Measurements from ENCODE around the gene TLNRD1. TPM values are rescaled to one million over a fixed set of nuclear protein-coding genes. Genes with fewer than 3 reads are reported as not detected.
A peak's percentile ranks its signal among the peaks of the same experiment; 100 is the strongest.

Gene TLNRD1
- total RNA-seq, 1 experiment from 2014 or later = 14.9 TPM

- Histone ChIP-seq H3F3A (ENCODE audit: insufficient read depth, low read depth) (peaks cover 13% of the 10 kb centered on the region; the same call in 1 of the 2 replicates), H2AFZ (no peak overlapping the region), H3K4me1 (replicated peaks; ENCODE audit: insufficient read depth) (peaks cover 31% of the 10 kb centered on the region), H3K9me2 (ENCODE audit: insufficient read depth) (no peaks in the 10 kb centered on the region), H3K36me3 (ENCODE audit: low read depth) (no peaks in the 10 kb centered on the region), H4K20me1 (ENCODE audit: insufficient read depth) (no peaks in the 10 kb centered on the region), H3K9me3 (ENCODE audit: insufficient read depth, low read depth) (peaks cover 5% of the 10 kb centered on the region; the same call in 1 of the 2 replicates), H3K27me3 (ENCODE audit: insufficient read depth, low read depth) (no peaks in the 10 kb centered on the region), H3K79me2 (ENCODE audit: low read depth) (no peaks in the 10 kb centered on the region), H3K4me2 (no peak overlapping the region), H3K27ac (no peak overlapping the region), H3K4me3 (no peak overlapping the region)
- intact Hi-C loops (cut with micrococcal nuclease; ENCODE audit: unreplicated experiment) = loop anchor here (1.0 to 5.0 kb wide), 5 partner anchors 11 to 289 kb away; partner anchors contain the start of gene ABHD17C
- TF ChIP-seq EZH2 (IDR thresholded peaks at IDR 0.05; ENCODE audit: low read depth) = no peak
- TF ChIP-seq, protein P1, sequence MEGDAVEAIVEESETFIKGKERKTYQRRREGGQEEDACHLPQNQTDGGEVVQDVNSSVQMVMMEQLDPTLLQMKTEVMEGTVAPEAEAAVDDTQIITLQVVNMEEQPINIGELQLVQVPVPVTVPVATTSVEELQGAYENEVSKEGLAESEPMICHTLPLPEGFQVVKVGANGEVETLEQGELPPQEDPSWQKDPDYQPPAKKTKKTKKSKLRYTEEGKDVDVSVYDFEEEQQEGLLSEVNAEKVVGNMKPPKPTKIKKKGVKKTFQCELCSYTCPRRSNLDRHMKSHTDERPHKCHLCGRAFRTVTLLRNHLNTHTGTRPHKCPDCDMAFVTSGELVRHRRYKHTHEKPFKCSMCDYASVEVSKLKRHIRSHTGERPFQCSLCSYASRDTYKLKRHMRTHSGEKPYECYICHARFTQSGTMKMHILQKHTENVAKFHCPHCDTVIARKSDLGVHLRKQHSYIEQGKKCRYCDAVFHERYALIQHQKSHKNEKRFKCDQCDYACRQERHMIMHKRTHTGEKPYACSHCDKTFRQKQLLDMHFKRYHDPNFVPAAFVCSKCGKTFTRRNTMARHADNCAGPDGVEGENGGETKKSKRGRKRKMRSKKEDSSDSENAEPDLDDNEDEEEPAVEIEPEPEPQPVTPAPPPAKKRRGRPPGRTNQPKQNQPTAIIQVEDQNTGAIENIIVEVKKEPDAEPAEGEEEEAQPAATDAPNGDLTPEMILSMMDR (conservative IDR thresholded peaks at IDR 0.05) = no peak
- ChIA-PET CTCF (interaction anchor here (0.6 to 0.9 kb wide), 2 partner anchors 8 to 189 kb away, joined by 3 read pairs; no protein-coding TSS in a partner anchor), POLR2A (ENCODE audit: unreplicated experiment) (interaction anchor here (0.7 kb wide), 1 partner anchor 9 kb away, joined by 3 read pairs; no protein-coding TSS in a partner anchor)
- no TSS peak for BruUV-seq (replicated peaks)
- no peak for DNase-seq
These were observed 34.1 kb upstream of the TLNRD1 start for GRCh38 chr15:80966431-80967197.

DNA sequence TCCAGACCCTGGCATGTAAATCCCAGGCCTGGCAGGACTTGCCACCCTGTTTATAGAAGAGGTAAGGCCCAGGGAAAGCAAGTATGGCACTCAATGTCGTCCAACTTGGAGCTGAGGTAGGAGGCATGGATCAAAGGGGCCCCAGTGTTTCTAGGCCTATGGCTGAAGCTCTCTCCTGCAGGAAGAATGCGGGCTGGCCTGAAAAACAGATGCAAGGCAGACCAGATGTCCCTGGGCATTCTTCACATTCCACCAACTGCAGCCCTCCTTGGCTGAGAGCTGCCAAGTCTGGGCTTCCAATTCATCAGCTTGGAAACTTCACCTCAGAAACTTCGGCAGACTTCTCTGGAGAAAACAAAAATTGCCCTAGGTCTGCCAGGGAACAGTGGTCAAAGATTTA is 33.3 kb upstream of the TLNRD1 start:
- DNase-seq = peak; percentile 71 to 73
- ChIA-PET CTCF (interaction anchor here (0.6 to 2.0 kb wide), 4 partner anchors 11 to 190 kb away, joined by 3 to 8 read pairs (median 4); partner anchors contain the start of gene CEMIP), POLR2A (ENCODE audit: unreplicated experiment) (interaction anchor here (0.7 kb wide), 1 partner anchor 10 kb away, joined by 3 read pairs; no protein-coding TSS in a partner anchor)
- no TSS peak for BruUV-seq (replicated peaks)
- Histone ChIP-seq H3K4me1 (replicated peaks; ENCODE audit: insufficient read depth) (peaks cover 32% of the 10 kb centered on the region), H3K4me3 (no peak overlapping the region), H3K27me3 (ENCODE audit: insufficient read depth, low read depth) (no peaks in the 10 kb centered on the region), H3K27ac (no peak overlapping the region), H3K36me3 (ENCODE audit: low read depth) (no peaks in the 10 kb centered on the region), H3K79me2 (ENCODE audit: low read depth) (no peaks in the 10 kb centered on the region), H3K9me2 (ENCODE audit: insufficient read depth) (no peaks in the 10 kb centered on the region), H3K4me2 (no peak overlapping the region), H4K20me1 (ENCODE audit: insufficient read depth) (no peaks in the 10 kb centered on the region), H2AFZ (no peak overlapping the region), H3K9me3 (ENCODE audit: insufficient read depth, low read depth) (peaks cover 5% of the 10 kb centered on the region; the same call in 1 of the 2 replicates), H3F3A (ENCODE audit: insufficient read depth, low read depth) (peaks cover 13% of the 10 kb centered on the region; the same call in 1 of the 2 replicates)
- TF ChIP-seq, protein P1 (conservative IDR thresholded peaks at IDR 0.05) = no peak
- TF ChIP-seq EZH2 (IDR thresholded peaks at IDR 0.05; ENCODE audit: low read depth) = no peak
- intact Hi-C loops (cut with micrococcal nuclease; ENCODE audit: unreplicated experiment) = loop anchor here (1.0 to 5.0 kb wide), 5 partner anchors 12 to 290 kb away; partner anchors contain the start of gene ABHD17C

GRCh38 chr15:80967991-80968510 is 32.7 kb upstream of the TLNRD1 start:
- BruUV-seq (replicated peaks) = no TSS peak
- Histone ChIP-seq H3K4me3 (no peak overlapping the region), H3K27ac (no peak overlapping the region), H3K36me3 (ENCODE audit: low read depth) (no peaks in the 10 kb centered on the region), H3K9me2 (ENCODE audit: insufficient read depth) (no peaks in the 10 kb centered on the region), H3K4me1 (replicated peaks; ENCODE audit: insufficient read depth) (peaks cover 32% of the 10 kb centered on the region), H3K9me3 (ENCODE audit: insufficient read depth, low read depth) (peaks cover 5% of the 10 kb centered on the region; the same call in 1 of the 2 replicates), H2AFZ (no peak overlapping the region), H3F3A (ENCODE audit: insufficient read depth, low read depth) (peaks cover 13% of the 10 kb centered on the region; the same call in 1 of the 2 replicates), H4K20me1 (ENCODE audit: insufficient read depth) (no peaks in the 10 kb centered on the region), H3K4me2 (no peak overlapping the region), H3K79me2 (ENCODE audit: low read depth) (no peaks in the 10 kb centered on the region), H3K27me3 (ENCODE audit: insufficient read depth, low read depth) (no peaks in the 10 kb centered on the region)
- ChIA-PET CTCF (interaction anchor here (0.8 to 2.0 kb wide), 3 partner anchors 11 to 308 kb away, joined by 3 to 8 read pairs (median 3); partner anchors contain the start of gene CEMIP), POLR2A (ENCODE audit: unreplicated experiment) (no interaction called here)
- DNase-seq = no peak
- no peak for TF ChIP-seq EZH2 (IDR thresholded peaks at IDR 0.05; ENCODE audit: low read depth)
- TF ChIP-seq, protein P1 (conservative IDR thresholded peaks at IDR 0.05) = no peak
- intact Hi-C loops (cut with micrococcal nuclease; ENCODE audit: unreplicated experiment) = loop anchor here (1.0 to 5.0 kb wide), 5 partner anchors 13 to 291 kb away; partner anchors contain the start of gene ABHD17C

Data from PC-9 (cell line).